IPS-18a (cell line): ENCODE results near the gene NCKAP5.

Experiments used
- H3K27ac ChIP-seq: one replicate; pipeline ENCODE4 v1.5.1; 2013; ENCODE audit warnings: low read length
- H3K27me3 ChIP-seq: one replicate; pipeline ENCODE4 v1.6.1; 2013; ENCODE audit warnings: mild to moderate bottlenecking, low read length; ENCODE audit not compliant: control insufficient read depth, insufficient read depth
- H3K36me3 ChIP-seq: one replicate; pipeline ENCODE4 v1.6.1; 2013; ENCODE audit warnings: low read depth, low read length; ENCODE audit not compliant: control insufficient read depth
- H3K4me1 ChIP-seq: one replicate; pipeline ENCODE4 v1.6.1; 2013; ENCODE audit warnings: low read depth, low read length; ENCODE audit not compliant: control insufficient read depth
- H3K4me3 ChIP-seq: one replicate; pipeline ENCODE4 v1.5.1; 2013; ENCODE audit warnings: low read length
- H3K9ac ChIP-seq: one replicate; pipeline ENCODE4 v1.6.1; 2013; ENCODE audit warnings: mild to moderate bottlenecking, low read length, moderate library complexity
- H3K9me3 ChIP-seq: one replicate; pipeline ENCODE4 v1.6.1; 2013; ENCODE audit warnings: low read depth, low read length; ENCODE audit not compliant: control insufficient read depth

Gene NCKAP5

DNA sequence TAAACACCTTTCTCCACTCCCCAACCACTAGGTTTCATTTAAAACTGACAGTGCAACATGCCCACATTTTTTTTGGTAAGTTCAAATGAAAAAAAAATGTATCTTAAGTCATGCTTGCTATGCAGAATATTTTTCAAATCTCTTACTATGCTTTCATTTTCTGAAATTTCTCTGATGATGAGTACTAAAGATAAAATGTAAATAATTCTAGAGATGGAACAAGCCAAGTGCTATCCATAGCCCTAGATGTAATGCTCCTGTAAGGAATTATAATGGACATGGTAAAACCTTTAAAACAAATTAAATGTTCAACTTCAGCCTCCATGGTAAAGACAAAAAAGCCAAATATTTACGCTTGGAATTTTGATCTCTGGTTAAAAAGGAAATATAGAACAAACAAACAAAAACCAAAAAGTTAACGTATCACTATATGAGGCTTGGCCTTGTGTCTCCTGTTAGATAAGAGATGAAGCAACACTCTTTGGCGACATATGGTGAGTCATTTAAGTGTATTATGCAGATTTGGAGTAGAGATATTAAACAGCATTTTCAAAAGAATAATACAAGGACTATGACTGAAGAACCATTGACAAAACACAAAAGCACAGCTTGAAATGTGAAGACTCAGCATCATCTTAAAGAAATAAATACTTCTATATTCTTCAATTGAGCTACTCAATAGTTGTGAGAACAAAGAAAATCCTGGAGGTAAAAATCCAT is 506.2 kb downstream of the NCKAP5 start:
- H3K4me3 ChIP-seq, result no peak overlapping the region
- no peak overlapping the region for H3K9ac ChIP-seq
- H3K36me3 ChIP-seq, result no peaks in the 10 kb centered on the region
- no peak overlapping the region for H3K27ac ChIP-seq
- no peaks in the 10 kb centered on the region for H3K9me3 ChIP-seq
- H3K27me3 ChIP-seq, result no peaks in the 10 kb centered on the region
- H3K4me1 ChIP-seq, result no peaks in the 10 kb centered on the region

DNA sequence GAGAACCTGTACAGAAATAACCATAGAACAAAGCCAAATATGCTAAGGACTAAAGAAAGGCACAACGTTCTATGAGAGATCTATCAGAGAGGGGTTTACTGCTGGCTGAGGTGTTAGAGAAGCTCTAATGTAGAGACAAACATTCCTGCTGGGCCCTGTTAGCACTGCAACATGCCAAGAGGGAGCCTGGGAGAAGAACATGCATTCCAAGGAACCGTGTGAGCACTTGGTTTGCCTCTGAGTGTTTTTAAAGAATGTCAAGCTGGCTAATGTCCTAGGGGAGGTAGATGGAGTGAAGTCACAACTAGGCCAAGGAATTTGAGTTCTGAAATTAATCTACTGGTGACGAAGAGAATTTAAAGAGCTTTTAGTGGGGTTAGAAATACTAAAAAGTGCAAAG is 514.0 kb downstream of the NCKAP5 start:
- Histone ChIP-seq H3K4me3 (no peak overlapping the region), H3K9me3 (no peaks in the 10 kb centered on the region), H3K27ac (no peak overlapping the region), H3K36me3 (no peaks in the 10 kb centered on the region), H3K27me3 (no peaks in the 10 kb centered on the region), H3K4me1 (peaks cover 9% of the 10 kb centered on the region), H3K9ac (no peak overlapping the region)

DNA sequence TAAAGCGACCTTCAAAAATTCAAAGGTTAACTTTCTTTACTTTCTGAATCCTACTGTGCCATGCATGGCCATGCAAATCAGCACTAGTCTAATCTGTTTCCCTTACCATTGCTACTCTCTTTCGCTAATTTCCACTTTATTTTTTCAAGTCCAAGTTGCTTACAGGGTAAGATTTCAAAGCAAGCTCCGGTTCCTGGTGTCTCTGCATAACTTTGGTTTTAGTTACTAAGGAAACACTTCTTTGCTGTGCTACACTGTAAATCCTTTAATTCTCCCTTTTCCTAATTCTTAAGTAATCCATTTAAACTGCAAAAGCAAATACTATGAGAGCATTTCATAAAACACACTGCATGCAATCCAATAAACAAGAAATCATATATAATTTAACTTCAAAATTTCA is 514.7 kb downstream of the NCKAP5 start:
- Histone ChIP-seq H3K36me3 (no peaks in the 10 kb centered on the region), H3K27me3 (no peaks in the 10 kb centered on the region), H3K27ac (no peak overlapping the region), H3K9ac (no peak overlapping the region), H3K4me3 (no peak overlapping the region), H3K4me1 (peaks cover 9% of the 10 kb centered on the region), H3K9me3 (no peaks in the 10 kb centered on the region)

DNA sequence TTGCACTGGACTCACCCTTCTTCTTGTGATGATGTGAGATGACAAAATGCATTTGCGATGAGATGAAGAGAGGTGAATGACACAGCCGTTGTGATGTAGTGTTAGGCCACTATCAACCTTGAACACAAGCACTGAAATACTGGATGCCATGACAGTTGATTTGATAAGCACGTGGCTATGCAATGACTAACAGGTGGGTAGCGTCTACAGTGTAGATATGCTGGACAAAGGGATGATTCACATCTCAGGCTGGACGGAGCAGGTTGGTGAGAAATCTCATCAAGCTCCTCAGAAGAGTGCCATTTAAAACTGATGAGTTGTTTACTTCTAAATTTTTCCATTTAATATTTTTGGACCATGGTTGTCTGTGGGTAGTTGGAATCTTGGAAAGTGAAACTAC is 522.5 kb downstream of the NCKAP5 start:
- no peak overlapping the region for H3K27ac ChIP-seq
- H3K9ac ChIP-seq, result no peak overlapping the region
- no peak overlapping the region for H3K4me3 ChIP-seq
- H3K27me3 ChIP-seq, result no peaks in the 10 kb centered on the region
- no peaks in the 10 kb centered on the region for H3K9me3 ChIP-seq
- no peaks in the 10 kb centered on the region for H3K4me1 ChIP-seq
- no peaks in the 10 kb centered on the region for H3K36me3 ChIP-seq

DNA sequence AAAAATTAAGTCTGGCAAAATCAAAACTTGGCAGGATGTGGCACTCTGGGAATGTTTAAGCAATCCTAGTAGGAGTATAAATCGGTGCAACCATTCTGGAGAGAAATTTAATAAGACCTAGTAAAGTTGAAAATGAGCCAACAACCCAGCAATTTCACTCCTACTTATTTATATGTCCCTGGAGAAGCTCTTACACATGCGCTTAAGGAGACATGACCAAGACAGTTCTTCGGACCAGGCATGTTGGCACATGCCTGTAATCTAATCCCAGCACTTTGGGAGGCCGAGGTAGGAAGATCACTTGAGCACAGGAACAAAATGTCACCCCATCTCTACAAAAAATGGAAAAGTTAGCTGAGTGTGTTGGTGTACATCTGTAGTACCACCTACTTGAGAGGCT is 523.7 kb downstream of the NCKAP5 start:
- H3K27me3 ChIP-seq, result no peaks in the 10 kb centered on the region
- H3K9me3 ChIP-seq, result no peaks in the 10 kb centered on the region
- H3K4me1 ChIP-seq, result no peaks in the 10 kb centered on the region
- no peaks in the 10 kb centered on the region for H3K36me3 ChIP-seq
- H3K4me3 ChIP-seq, result no peak overlapping the region
- no peak overlapping the region for H3K27ac ChIP-seq
- no peak overlapping the region for H3K9ac ChIP-seq

DNA sequence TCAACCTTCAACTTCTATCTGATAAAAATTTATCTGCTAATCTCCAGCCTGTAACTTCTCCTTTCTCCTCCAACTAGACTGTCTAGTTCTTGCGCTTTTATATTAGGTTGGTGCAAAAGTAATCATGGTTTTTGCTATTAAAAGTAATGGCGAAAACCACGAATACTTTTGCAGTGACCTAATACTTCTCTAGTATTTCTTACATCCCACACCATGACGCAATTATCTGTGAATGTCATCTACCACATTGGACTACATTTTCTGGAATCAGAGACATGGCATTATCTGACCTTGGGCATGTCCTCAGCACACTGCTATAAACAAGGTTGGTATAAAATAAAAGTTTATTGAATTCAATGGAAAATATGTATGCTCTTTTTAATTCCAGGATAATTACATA is 528.1 kb downstream of the NCKAP5 start:
- H3K4me3 ChIP-seq, result no peak overlapping the region
- H3K27me3 ChIP-seq, result no peaks in the 10 kb centered on the region
- no peak overlapping the region for H3K9ac ChIP-seq
- H3K9me3 ChIP-seq, result no peaks in the 10 kb centered on the region
- no peaks in the 10 kb centered on the region for H3K4me1 ChIP-seq
- no peaks in the 10 kb centered on the region for H3K36me3 ChIP-seq
- no peak overlapping the region for H3K27ac ChIP-seq

DNA sequence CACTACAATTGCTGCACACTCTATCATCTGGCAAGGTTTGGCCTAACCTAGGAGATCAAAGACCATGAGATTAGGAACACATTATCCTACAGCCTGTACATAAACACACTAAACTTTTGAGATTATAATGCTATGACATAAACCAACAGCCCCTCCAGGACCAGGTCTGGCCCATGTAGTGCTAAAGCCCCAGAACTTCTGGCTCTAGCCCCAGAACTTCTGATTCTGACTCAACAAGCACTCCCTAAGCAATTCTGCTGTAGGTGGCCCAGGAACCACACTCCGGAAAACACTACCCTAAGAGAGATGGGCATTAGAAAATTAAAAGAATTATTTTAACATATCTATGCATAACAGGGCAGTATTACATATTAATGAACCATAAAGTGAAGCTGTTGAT is 528.7 kb downstream of the NCKAP5 start:
- Histone ChIP-seq H3K27ac (no peak overlapping the region), H3K4me1 (no peaks in the 10 kb centered on the region), H3K27me3 (no peaks in the 10 kb centered on the region), H3K9ac (no peak overlapping the region), H3K4me3 (no peak overlapping the region), H3K36me3 (no peaks in the 10 kb centered on the region), H3K9me3 (no peaks in the 10 kb centered on the region)

DNA sequence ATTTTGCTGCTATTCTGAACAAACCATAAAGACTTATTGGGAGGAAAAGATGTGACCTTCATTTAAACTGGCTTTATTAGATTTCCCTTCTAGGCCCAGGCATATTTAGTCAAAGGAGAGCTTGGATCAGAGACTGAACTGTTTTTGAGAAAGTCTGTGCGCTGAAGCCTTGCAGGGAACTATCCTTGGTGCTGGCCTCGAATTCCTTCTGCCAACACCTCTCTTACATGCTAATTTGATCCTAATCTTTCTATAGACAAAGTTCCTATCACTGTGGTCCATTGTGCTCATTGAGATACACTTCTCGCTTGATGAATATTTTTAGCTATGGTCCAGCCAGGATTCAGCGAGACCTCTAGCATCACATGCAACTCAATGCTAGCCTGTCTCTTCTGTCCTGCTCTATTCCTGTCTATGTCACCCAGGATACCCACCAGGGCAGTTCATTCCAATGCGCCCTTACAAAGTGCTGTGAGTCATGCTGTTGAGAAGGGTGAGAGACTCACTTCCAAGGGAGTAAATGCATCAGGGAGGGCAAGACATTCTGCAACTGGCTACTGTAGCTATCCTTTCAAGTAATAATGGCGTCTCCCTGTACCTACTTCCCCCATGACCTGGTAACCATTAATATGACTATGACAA is 541.6 kb downstream of the NCKAP5 start:
- Histone ChIP-seq H3K36me3 (no peaks in the 10 kb centered on the region), H3K4me1 (peaks cover 8% of the 10 kb centered on the region), H3K27me3 (no peaks in the 10 kb centered on the region), H3K27ac (no peak overlapping the region), H3K4me3 (no peak overlapping the region), H3K9me3 (no peaks in the 10 kb centered on the region), H3K9ac (no peak overlapping the region)

DNA sequence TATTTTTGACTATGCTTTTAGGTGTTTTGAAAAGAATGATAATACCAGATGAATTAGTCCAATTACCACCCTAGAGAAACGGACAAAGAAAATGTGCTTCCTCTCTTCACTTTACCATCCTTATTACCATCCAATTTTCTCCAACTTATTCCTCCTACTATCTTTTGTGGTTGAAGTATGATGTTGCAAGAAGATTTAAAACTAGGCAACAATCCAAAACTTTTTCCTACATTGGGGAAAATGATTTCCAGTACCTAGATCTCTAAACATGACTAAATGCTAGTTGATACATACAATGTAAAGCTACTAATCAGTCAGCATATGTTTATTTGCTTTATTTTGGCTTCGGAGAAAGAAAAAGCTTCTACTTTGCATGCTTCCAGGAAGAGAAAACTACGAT is 543.3 kb downstream of the NCKAP5 start:
- Histone ChIP-seq H3K36me3 (no peaks in the 10 kb centered on the region), H3K27me3 (no peaks in the 10 kb centered on the region), H3K9me3 (no peaks in the 10 kb centered on the region), H3K4me1 (peaks cover 8% of the 10 kb centered on the region), H3K27ac (no peak overlapping the region), H3K4me3 (no peak overlapping the region), H3K9ac (no peak overlapping the region)

DNA sequence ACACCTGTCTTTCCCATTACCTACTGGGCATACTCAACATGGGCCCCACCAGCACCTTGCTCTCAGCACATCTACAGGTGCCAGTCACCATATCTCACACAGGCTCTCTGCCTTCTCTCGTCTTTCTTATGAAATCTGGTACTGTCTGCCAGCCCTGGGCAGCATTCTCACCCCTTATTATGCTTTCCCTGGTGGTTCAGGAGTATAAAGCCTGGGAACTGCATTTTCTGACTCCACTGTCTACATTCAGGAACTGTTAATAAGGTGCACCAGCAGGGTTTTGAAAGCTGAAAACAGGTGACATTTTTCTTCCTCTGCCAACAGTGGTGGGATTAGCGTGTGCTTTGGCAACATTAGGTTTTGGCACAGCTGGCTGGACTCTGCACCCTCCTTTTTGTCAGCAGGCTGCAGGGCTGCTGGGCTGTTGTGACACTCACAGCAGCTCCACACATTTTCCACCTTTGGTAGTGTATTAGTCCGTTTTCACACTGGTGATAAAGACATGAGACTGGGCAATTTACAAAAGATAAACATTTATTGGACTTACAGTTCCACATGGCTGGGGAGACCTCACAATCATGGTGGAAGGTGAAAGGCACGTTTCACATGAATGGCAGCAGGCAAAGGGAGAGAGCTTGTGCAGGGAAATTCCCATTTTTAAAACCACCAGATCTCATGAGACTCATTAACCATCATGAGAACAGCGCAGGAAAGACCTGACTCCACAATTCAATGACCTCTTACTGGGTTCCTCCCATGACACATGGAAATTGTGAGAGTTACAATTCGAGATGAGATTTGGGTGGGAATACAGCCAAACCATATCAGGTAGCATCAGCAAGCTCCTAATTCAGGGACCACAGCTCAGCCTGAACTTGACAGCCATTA is 555.2 kb downstream of the NCKAP5 start:
- Histone ChIP-seq H3K4me3 (no peak overlapping the region), H3K4me1 (no peaks in the 10 kb centered on the region), H3K27me3 (no peaks in the 10 kb centered on the region), H3K27ac (no peak overlapping the region), H3K36me3 (no peaks in the 10 kb centered on the region), H3K9me3 (no peaks in the 10 kb centered on the region), H3K9ac (no peak overlapping the region)

DNA sequence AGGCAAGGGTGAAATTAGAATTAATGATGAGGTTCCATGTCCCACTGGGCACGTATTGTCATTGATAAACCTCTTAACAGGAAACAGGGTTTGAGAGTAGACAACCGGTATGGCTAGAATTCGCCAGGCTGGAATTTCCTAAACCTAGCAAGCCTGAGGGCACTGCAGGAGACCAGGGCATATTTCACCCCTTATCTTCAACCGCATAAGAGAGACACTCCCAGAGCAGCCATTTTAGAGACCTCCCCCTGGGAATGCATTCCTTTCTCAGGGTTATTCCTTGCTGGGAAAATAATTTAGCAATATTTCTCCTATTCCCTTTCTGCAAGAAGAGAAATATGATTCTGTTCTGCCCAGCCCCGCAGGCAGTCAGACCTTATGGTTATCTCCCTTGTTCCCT is 563.6 kb downstream of the NCKAP5 start:
- Histone ChIP-seq H3K9me3 (no peaks in the 10 kb centered on the region), H3K4me3 (no peak overlapping the region), H3K9ac (no peak overlapping the region), H3K27me3 (no peaks in the 10 kb centered on the region), H3K27ac (no peak overlapping the region), H3K4me1 (no peaks in the 10 kb centered on the region), H3K36me3 (no peaks in the 10 kb centered on the region)
